ENCODE results near the gene SEC14L1. TPM values are rescaled to one million over a fixed set of nuclear protein-coding genes. Genes with fewer than 3 reads are reported as not detected.

The SEC14L1 gene
- total RNA-seq, 2 donors from 2014 or later, result 31.0 to 38.8 TPM

- no peaks in the 10 kb centered on the region for H3K9me3 ChIP-seq
- no peaks in the 10 kb centered on the region for H3K36me3 ChIP-seq
- TF ChIP-seq, protein P1, sequence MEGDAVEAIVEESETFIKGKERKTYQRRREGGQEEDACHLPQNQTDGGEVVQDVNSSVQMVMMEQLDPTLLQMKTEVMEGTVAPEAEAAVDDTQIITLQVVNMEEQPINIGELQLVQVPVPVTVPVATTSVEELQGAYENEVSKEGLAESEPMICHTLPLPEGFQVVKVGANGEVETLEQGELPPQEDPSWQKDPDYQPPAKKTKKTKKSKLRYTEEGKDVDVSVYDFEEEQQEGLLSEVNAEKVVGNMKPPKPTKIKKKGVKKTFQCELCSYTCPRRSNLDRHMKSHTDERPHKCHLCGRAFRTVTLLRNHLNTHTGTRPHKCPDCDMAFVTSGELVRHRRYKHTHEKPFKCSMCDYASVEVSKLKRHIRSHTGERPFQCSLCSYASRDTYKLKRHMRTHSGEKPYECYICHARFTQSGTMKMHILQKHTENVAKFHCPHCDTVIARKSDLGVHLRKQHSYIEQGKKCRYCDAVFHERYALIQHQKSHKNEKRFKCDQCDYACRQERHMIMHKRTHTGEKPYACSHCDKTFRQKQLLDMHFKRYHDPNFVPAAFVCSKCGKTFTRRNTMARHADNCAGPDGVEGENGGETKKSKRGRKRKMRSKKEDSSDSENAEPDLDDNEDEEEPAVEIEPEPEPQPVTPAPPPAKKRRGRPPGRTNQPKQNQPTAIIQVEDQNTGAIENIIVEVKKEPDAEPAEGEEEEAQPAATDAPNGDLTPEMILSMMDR (IDR thresholded peaks at IDR 0.05), result no peak
- no peaks in the 10 kb centered on the region for H3K27me3 ChIP-seq
- DNase-seq, result peak; percentile 100
- H3K27ac ChIP-seq, result peak overlapping the region; percentile 94
- intact Hi-C loops (cut with DNase I), result no loop called here
- peak overlapping the region; percentile 71 for H3K4me3 ChIP-seq
- H3K9ac ChIP-seq (ENCODE audit: low read depth in 2 of 2, low read length in 2 of 2), result peak overlapping the region; percentile 72 to 88
- peaks cover 4% of the 10 kb centered on the region for H3K4me1 ChIP-seq
These were observed 447 bp upstream of the SEC14L1 start for GRCh38 chr17:77140166-77140877.

GRCh38 chr17:77141846-77142449 lies 1.2 kb downstream of the SEC14L1 start:
- DNase-seq, result no peak
- Histone ChIP-seq H3K36me3 (no peaks in the 10 kb centered on the region), H3K27me3 (no peaks in the 10 kb centered on the region), H3K4me1 (peaks cover 15% of the 10 kb centered on the region), H3K9me3 (no peaks in the 10 kb centered on the region), H3K4me3 (peak overlapping the region; percentile 71), H3K27ac (peak overlapping the region; percentile 71), H3K9ac (ENCODE audit: low read depth in 2 of 2, low read length in 2 of 2) (peak overlapping the region; percentile 28 to 67)
- intact Hi-C loops (cut with DNase I), result no loop called here
- TF ChIP-seq, protein P1 (IDR thresholded peaks at IDR 0.05), result no peak

DNA sequence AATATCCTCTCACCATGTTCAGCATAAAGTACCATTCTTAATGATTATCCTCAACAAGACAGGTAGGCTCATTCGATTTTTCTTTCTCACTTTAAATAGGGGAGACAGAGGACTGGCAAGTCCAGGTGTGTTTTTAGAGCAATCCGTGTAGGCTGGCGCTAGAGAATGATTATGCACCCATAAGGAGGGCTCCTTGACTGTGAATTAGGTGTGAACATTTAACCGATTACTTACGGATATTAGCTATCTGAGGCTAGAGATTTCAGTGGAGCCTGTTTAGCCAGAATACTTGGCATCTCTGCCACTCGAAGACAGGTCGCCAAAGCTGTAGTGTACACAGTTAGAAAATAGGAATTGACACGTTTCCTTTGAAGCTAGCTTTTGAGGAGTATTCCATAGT lies 1.9 kb downstream of the SEC14L1 start:
- intact Hi-C loops (cut with DNase I), result no loop called here
- peak overlapping the region in 1 of 2 donors; percentile 57 for H3K9ac ChIP-seq (ENCODE audit: low read depth in 2 of 2, low read length in 2 of 2)
- no peak overlapping the region for H3K4me3 ChIP-seq

GRCh38 chr17:77143306-77143705 lies 2.5 kb downstream of the SEC14L1 start:
- DNase-seq, result no peak
- H3K9me3 ChIP-seq, result no peaks in the 10 kb centered on the region
- no peaks in the 10 kb centered on the region for H3K36me3 ChIP-seq
- H3K27me3 ChIP-seq, result no peaks in the 10 kb centered on the region
- no peak overlapping the region for H3K9ac ChIP-seq (ENCODE audit: low read depth in 2 of 2, low read length in 2 of 2)
- H3K4me1 ChIP-seq, result peaks cover 16% of the 10 kb centered on the region
- TF ChIP-seq, protein P1 (IDR thresholded peaks at IDR 0.05), result no peak
- intact Hi-C loops (cut with DNase I), result no loop called here
- H3K4me3 ChIP-seq, result no peak overlapping the region
- H3K27ac ChIP-seq, result no peak overlapping the region

More for the DNA sequence above, 1.9 kb downstream of the SEC14L1 start:
- Histone ChIP-seq H3K9me3 (no peaks in the 10 kb centered on the region), H3K27ac (no peak overlapping the region), H3K27me3 (no peaks in the 10 kb centered on the region), H3K4me1 (peaks cover 16% of the 10 kb centered on the region), H3K36me3 (no peaks in the 10 kb centered on the region)
- TF ChIP-seq, protein P1 (IDR thresholded peaks at IDR 0.05), result no peak
- no peak for DNase-seq

DNA sequence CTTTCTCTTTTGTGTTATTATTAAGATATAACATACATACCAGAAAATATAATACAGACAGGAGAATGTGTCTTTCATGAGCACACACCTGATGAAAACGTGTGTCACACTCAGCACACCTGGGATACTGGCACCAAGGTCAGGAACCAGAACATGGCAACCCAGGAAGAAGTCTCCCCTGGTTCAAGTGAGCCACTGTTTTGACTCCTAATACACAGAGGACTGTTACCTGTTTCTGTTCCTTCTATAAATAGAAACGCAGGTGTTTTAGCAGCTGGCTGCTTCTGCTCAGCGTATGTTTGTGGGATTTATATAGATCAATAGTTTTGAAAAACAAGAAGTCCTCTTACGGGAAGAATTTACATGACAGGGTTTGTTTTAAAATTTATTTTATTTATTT lies 3.5 kb downstream of the SEC14L1 start:
- no peak for DNase-seq
- Histone ChIP-seq H3K9me3 (no peaks in the 10 kb centered on the region), H3K27me3 (no peaks in the 10 kb centered on the region), H3K4me1 (peaks cover 16% of the 10 kb centered on the region), H3K27ac (no peak overlapping the region), H3K9ac (ENCODE audit: low read depth in 2 of 2, low read length in 2 of 2) (no peak overlapping the region), H3K36me3 (no peaks in the 10 kb centered on the region), H3K4me3 (no peak overlapping the region)
- intact Hi-C loops (cut with DNase I), result no loop called here
- TF ChIP-seq, protein P1 (IDR thresholded peaks at IDR 0.05), result no peak

Data from colonic mucosa (tissue), 4 donors.